ENCODE results near the gene DYNLRB1. TPM values are rescaled to one million over a fixed set of nuclear protein-coding genes. Genes with fewer than 3 reads are reported as not detected.

The DYNLRB1 gene
- total and polyA plus RNA-seq, 2 donors (not counting 3 experiments of a cell fraction or from before 2014, with no cell fraction given), result 142 to 245 TPM

DNA sequence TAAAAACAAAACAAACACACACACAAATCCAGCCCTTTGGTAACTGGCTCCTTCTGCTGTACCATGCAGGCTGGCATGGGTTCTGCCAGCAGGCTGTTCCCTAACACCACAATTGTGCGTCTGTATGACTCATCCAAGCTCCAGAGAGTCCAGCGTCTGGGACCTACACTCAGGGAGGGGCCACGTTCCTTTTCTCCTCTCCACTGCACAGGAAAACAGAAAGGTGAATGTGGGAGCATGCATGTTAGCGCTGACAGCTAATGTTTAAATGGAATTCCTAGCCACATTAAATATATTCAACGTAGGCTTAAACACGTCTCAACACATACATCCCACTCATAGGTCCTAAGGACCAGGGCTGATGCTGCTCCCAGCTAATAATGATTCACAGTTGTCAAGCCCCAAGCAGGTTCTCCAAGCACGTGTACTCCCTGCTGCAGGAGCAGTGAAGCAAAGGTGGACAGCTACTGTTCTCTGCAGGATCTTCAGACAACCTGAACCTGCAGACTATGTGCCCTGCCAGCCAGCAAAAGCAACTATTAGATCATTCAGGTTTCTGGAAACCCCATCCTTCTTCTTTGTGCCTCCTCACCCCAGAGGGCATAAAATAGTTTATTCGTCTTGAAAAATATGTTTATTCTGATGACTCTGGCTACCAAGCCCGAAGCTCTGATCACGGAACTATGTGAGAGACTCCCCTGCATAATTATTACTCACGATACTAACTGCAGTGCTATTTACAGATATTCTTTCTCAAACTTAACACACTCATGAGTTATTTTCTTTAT is 63.2 kb downstream of the DYNLRB1 start:
- H3K4me2 ChIP-seq (ENCODE audit: insufficient read depth, low read length), result no peak overlapping the region
- peaks cover 14% of the 10 kb centered on the region for H3K4me1 ChIP-seq (ENCODE audit: control insufficient read depth, extremely low read depth, insufficient read depth, low read length)
- no peak overlapping the region for H2AFZ ChIP-seq (ENCODE audit: low read depth, low read length)
- no peaks in the 10 kb centered on the region for H4K20me1 ChIP-seq (replicated peaks; ENCODE audit: control insufficient read depth, extremely low read depth, insufficient read depth, low read length)
- H3K4me3 ChIP-seq (replicated peaks in 1 of 3; ENCODE audit: insufficient read depth in 1 of 3, low read depth in 1 of 3, low read length in 3 of 3), result no peak overlapping the region
- peaks cover 0 to 1% of the 10 kb centered on the region in 2 experiments for H3K36me3 ChIP-seq (ENCODE audit: control insufficient read depth in 2 of 2, extremely low read depth in 1 of 2, insufficient read depth in 2 of 2, low read length in 2 of 2)
- POLR2A ChIA-PET, result no interaction called here
- CTCF ChIA-PET, result interaction anchor here (0.5 to 6.1 kb wide), 16 partner anchors 17 to 409 kb away, joined by 3 to 92 read pairs (median 6); partner anchors contain the start of genes MAP1LC3A and TP53INP2
- H3K9ac ChIP-seq (replicated peaks; ENCODE audit: extremely low read depth, insufficient read depth, low read length), result no peak overlapping the region
- FAIRE-seq (peak; percentile 91), DNase-seq (ENCODE audit: low read depth, low spot score) (peak; percentile 83)
- BruUV-seq (replicated peaks), result no TSS peak
- peak; percentile 85 for TF ChIP-seq JUN (IDR thresholded peaks at IDR 0.05; ENCODE audit: borderline replicate concordance, insufficient read depth, insufficient read length, low read depth)
- no peak for TF ChIP-seq POLR2AphosphoS5 (IDR thresholded peaks at IDR 0.05; ENCODE audit: insufficient read depth, low read depth, low read length)
- TF ChIP-seq, protein P1, sequence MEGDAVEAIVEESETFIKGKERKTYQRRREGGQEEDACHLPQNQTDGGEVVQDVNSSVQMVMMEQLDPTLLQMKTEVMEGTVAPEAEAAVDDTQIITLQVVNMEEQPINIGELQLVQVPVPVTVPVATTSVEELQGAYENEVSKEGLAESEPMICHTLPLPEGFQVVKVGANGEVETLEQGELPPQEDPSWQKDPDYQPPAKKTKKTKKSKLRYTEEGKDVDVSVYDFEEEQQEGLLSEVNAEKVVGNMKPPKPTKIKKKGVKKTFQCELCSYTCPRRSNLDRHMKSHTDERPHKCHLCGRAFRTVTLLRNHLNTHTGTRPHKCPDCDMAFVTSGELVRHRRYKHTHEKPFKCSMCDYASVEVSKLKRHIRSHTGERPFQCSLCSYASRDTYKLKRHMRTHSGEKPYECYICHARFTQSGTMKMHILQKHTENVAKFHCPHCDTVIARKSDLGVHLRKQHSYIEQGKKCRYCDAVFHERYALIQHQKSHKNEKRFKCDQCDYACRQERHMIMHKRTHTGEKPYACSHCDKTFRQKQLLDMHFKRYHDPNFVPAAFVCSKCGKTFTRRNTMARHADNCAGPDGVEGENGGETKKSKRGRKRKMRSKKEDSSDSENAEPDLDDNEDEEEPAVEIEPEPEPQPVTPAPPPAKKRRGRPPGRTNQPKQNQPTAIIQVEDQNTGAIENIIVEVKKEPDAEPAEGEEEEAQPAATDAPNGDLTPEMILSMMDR (IDR thresholded peaks at IDR 0.05; ENCODE audit: extremely low read depth in 1 of 2, insufficient read depth in 1 of 2, low read depth in 1 of 2, low read length in 2 of 2), result peak; percentile 74 to 77
- no peak for TF ChIP-seq EZH2 (IDR thresholded peaks at IDR 0.05; ENCODE audit: borderline replicate concordance, low read depth, low read length, severe bottlenecking)
- peak; percentile 100 for TF ChIP-seq FOS (IDR thresholded peaks at IDR 0.05; ENCODE audit: borderline replicate concordance, insufficient read depth, low read length)
- TF ChIP-seq, protein P2, sequence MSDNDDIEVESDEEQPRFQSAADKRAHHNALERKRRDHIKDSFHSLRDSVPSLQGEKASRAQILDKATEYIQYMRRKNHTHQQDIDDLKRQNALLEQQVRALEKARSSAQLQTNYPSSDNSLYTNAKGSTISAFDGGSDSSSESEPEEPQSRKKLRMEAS (IDR thresholded peaks at IDR 0.05; ENCODE audit: insufficient read depth, insufficient read length), result no peak
- TF ChIP-seq POLR2A (IDR thresholded peaks at IDR 0.05; ENCODE audit: low read depth, low read length), result no peak
- no peak for TF ChIP-seq GATA2 (IDR thresholded peaks at IDR 0.05; ENCODE audit: insufficient read depth, insufficient read length, low read depth, low read length)
- TF ChIP-seq MYC (IDR thresholded peaks at IDR 0.05; ENCODE audit: low read depth, low read length), result no peak
- dilution Hi-C loops (cut with MboI; ENCODE audit: extremely low pct_ligation_motif_present, low sequenced_read_pairs), result no loop called here
- intact Hi-C loops (cut with micrococcal nuclease), result loop anchor here (1.0 kb wide), 3 partner anchors 129 to 190 kb away; no protein-coding TSS in a partner anchor
- no peaks in the 10 kb centered on the region for H3K79me2 ChIP-seq (ENCODE audit: control insufficient read depth, insufficient read depth, low read length)
- no peaks in the 10 kb centered on the region for H3K9me1 ChIP-seq (replicated peaks; ENCODE audit: control insufficient read depth, extremely low read depth, insufficient read depth, low read length)
- no peaks in the 10 kb centered on the region for H3K9me3 ChIP-seq (replicated peaks; ENCODE audit: control insufficient read depth, insufficient read depth, low read length)
- no peaks in the 10 kb centered on the region for H3K27me3 ChIP-seq (ENCODE audit: control insufficient read depth in 2 of 2, insufficient read depth in 2 of 2, low read length in 2 of 2)
- no peak overlapping the region for H3K27ac ChIP-seq (ENCODE audit: insufficient read depth, low read depth, low read length)
